UCSD-AML1 (cell line): ENCODE data around the gene KCNQ1.

ENCODE experiments used
- DNase-seq: peaks from one replicate; lab custom pipeline; 2025; ENCODE audit not compliant: unreplicated experiment; lab: John Stamatoyannopoulos, UW

Gene KCNQ1

DNA sequence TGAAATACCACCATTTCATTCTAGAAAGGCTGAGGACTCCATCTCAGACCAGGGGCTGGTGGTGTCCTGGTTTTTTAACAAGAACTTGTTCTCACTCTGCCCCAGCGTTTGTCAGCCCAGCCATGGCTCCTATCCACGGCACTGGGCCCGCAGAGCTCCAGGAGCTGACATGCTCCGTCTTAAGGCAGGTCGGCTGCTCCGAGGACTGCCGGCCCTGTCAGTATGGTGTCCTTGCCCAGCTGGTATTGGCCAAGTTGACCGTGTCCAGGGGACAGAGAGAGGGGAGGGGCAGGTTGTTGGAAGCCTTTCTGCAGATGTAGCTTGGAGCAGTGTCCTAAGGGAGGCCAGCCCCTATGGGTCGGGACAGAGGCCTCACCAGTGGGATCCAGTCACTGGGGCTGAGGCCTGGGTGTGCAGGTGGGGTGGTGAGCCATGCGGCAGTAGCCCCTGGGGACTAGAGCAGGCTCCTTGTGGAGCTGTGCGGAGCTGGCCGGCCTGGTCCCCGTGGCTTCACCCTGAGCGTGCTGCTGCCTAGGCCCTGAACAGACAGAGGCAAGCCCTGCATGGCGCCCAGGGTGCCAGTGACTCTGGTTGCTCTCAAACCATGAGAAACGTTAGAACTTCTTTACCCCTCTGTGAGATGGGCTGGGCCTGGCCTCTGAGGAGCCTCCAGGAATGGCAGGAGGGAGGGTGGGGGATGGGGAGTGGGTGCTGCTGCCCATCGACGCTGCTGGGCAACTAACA lies 294.9 kb downstream of the KCNQ1 start:
- DNase-seq, result no peak

DNA sequence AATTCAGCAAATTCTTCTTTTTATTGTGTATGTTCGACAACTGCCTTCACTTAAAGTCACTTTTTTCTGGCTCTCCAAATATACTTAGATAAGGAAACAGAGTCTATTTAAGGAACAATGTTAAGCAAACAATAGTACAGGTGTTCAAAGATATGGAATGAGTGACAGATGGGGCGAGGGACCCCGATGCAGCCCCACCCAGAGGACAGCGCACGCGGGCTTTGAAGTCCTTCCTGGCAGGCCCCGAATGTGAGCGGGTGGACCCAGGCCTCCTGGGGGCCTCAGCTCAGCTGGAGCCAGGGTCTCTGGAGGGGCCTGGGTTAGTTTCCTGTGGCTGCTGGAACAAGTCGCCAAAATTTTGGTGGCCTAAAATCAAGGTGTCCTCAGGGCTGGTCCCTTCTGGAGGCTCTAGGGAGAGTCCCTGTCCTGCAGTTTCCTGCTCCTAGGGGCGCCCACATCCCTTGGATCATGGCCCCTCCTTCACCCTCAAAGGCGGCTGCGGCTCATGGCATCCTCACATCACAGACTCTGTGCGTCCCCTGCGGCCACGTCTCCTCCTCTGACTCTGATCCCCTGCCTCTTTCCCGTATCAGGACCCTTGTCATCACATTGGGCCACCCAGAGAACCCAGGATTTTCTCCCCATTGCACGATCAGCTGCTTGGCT lies 295.6 kb downstream of the KCNQ1 start:
- no peak for DNase-seq

DNA sequence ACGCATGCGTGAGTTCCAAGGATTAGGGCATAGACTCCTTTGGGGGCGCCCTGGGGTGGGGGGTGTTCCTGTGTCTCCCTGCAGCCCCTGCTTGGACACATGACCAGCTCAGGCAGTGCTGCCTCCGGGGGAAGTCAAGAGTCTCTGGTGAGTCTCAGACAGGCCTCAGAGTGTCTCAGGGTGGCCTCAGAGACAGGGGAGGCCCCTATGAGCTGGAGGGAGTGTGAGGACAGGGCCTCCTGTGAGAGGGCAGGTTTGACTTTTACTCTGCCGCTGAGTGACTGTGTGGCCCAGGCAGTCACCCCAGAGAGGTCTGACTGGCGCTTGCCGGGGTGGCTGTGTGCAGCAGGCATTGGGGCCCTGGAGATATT lies 296.2 kb downstream of the KCNQ1 start:
- DNase-seq, result no peak

- no peak for DNase-seq
Measured at GRCh38 chr11:2741377-2742131, 296.7 kb downstream of the KCNQ1 start.

DNA sequence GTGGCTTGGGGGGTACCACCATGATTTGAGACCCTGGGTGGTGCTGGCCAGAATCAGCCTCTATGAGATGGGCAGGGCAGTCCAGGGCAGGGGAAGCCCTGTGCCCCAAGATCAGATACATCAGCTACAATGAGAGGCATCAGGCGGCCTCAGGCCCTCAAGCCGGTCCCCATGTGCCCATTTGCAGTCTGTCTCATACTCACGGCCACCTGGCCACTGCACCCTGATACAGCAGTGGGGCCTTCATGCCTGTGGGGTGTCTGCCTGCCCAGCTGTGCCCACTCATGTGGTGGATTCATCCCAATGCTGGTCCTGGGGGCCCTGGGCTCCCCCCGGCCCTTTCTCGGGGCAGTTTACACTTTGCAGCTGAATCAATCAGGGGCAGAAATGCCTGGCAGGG lies 297.4 kb downstream of the KCNQ1 start:
- DNase-seq, result no peak

DNA sequence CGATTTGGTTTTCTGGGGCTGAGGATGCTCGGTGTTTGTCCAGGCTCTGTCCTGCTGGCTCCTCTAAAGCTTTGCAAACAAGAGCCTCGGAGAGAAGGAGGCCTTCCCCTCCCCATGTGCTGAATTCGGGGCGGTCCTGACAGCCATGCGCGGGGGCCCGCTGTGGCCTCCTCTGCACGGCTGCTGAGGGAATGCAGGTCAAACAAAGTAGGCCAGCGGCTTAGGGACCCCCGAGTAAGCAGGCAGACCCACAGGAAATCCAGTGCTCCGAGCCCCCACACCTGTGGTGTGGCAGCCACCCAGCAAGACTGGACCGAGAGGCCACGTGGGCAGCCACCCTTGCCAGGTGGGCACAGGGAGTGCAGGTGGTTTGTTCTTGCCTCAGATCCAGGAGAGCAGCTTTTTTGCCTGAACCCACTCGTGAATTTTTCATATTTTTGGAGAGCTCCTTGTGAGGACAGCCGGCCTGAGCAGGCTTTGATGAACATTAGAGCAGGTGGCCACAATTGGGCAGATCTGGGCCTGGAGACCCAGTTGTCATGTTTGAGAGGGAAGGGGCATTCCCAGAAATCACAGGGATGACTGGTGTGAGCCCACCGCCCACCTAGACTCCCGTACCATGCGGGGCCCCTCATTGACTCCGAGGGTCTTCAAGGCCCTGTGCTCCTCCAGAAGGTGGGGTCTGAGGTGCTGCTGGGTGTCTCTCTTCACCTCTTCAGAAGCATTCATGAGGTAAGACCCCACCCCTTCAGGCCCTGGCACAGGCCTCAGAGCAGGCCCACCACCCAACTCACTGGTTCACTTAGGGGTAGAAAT lies 298.0 kb downstream of the KCNQ1 start:
- DNase-seq, result no peak

- no peak for DNase-seq
Measured at GRCh38 chr11:2743427-2744110, 298.8 kb downstream of the KCNQ1 start.

GRCh38 chr11:2744166-2744565 lies 299.4 kb downstream of the KCNQ1 start:
- DNase-seq, result no peak

DNA sequence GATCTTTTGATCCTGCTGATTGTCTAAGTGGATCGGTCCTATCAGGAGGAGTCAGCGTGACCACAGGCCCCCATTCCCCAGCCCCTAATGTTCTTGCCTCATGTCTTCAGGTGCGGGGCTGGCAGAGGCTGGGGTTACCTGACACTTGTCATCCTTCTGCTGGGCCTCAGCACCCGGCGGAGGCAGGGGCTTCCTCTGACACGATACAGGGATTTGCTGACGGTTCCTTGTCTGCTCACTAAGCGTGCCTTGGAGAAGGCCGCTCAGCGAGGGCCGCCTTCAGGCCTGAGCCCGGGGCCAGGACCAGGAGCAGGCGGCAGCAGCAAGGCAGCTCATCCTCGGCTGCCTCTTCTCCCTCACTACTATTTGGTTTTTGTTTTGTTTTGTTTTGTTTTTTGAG lies 300.7 kb downstream of the KCNQ1 start:
- DNase-seq, result no peak

- DNase-seq, result no peak
Measured at GRCh38 chr11:2746401-2747247, 301.8 kb downstream of the KCNQ1 start.

- no peak for DNase-seq
Measured at GRCh38 chr11:2747248-2748027, 302.6 kb downstream of the KCNQ1 start.

GRCh38 chr11:2748061-2748813 lies 303.4 kb downstream of the KCNQ1 start:
- DNase-seq, result no peak

DNA sequence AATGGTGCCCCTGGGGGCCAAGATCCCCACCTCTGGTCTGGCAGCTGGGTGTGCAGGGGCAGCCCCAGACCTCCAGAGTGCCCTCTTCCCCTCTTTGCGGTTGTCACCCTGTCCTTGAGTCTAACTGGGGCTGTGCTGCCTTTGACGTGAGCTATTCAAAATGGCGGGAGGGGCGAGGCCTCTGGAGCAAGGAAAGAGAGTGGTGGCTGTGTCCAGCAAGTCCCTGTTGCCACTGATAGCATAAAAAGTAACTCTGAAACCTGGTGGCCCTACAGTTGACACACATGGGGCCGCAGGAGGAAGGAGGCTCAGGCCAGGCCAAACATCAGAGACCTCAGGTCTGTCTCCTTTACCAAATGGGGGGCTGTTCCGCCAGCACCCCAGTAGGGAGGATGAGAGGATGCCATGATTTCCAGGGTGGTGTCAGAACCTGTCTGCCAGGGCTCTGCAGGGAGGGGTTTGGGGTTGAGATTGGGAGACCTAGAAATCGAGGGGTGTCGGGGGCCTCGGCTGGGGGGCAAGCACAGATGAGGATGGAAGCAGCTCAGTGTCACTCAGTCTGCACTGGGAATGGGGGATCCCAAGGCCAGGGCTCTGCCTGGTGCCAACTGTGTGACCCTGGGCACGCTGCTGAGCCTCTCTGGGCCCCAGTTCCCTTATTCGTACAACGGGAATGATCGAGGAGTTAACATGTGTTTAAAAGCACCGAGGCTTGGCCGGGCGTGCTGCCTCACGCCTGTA lies 304.2 kb downstream of the KCNQ1 start:
- no peak for DNase-seq

DNA sequence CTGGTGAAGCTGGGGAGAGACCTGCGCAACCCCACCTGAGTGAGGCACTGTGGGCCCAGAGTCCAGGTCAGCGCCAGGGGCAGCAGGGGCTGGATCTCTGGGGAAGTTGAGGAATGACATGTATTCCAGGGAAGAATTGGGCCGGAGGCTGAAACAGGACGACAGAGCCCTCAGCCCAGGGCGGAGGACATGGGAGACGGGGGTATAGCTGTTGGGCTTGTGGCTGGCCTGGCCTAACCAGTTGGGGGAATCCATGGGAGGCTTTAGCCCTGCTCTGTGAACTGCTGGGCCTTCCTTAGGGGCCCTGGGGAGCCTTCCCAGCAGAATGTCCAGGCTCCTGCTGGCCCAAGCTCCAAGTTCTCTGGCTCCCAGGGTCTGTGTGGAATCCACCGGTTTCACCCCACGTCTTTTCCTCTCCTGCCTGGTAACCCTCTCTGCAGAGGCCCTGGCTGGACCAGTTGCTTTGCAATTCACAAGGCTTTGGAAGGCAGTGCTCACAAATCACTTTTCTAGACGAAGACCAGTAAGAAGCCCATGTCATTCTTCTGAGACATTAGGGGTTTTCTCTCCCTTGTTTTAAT lies 305.4 kb downstream of the KCNQ1 start:
- no peak for DNase-seq

GRCh38 chr11:2750682-2751522 lies 306.1 kb downstream of the KCNQ1 start:
- DNase-seq, result no peak

DNA sequence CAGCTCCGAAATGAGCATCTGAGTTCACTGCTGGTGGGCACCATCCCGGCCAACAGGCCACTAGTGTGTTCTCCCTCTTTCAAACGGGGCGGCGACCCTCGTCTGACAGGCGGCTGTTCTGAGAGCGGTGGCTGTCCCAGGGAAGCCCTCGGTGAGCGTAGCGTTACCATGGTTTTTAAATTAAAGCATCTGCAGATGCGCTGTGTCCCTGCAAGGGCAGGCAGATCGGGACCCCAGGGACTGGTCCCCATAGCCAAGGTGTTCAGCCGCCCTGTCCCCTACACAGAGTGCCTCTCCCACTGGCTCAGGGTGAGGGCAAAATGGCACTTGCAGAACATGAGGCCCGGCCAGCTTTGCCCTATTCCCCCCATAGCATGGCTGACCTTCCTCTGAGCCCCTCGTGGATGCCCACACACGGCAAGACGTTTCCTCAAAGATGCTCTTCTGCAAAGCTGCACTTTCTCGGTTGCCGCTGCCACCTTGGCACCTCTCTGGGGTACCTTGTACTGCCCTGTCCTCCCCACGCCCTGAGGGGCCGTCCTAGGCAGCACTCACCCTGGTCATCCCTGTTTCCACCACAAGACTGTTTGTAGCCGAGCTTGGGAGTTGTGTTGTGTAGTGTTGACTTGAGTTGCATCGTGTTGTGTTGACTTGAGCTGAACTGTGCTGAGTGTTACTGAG lies 306.9 kb downstream of the KCNQ1 start:
- no peak for DNase-seq
